ENCODE results near the gene INTS7.

INTS7 gene

GRCh38 chr1:212013672-212014071 lies 21.7 kb downstream of the INTS7 start:
- Histone ChIP-seq H3K9me3 (ENCODE audit: insufficient read depth, low read length) (no peaks in the 10 kb centered on the region), H3K4me2 (ENCODE audit: low read length) (no peak overlapping the region), H3K4me3 (ENCODE audit: low read length) (no peak overlapping the region), H3K9ac (ENCODE audit: low read length) (no peak overlapping the region), H2AFZ (ENCODE audit: low read depth, low read length) (no peak overlapping the region), H3K27ac (ENCODE audit: low read length) (no peak overlapping the region), H3K36me3 (replicated peaks; ENCODE audit: low read depth, low read length) (peaks cover 34% of the 10 kb centered on the region), H4K20me1 (ENCODE audit: insufficient read depth, low read length) (no peaks in the 10 kb centered on the region), H3K4me1 (ENCODE audit: low read length) (no peaks in the 10 kb centered on the region), H3K79me2 (ENCODE audit: low read length) (no peaks in the 10 kb centered on the region), H3K27me3 (ENCODE audit: low read depth, low read length) (no peaks in the 10 kb centered on the region)
- no peak for TF ChIP-seq EZH2phosphoT487 (IDR thresholded peaks at IDR 0.05; ENCODE audit: low read depth)
- no peak for TF ChIP-seq CTCF (IDR thresholded peaks at IDR 0.05; ENCODE audit: low read depth, low read length)

GRCh38 chr1:212012034-212012740 lies 23.2 kb downstream of the INTS7 start:
- Histone ChIP-seq H3K4me3 (ENCODE audit: low read length) (no peak overlapping the region), H4K20me1 (ENCODE audit: insufficient read depth, low read length) (no peaks in the 10 kb centered on the region), H3K4me2 (ENCODE audit: low read length) (no peak overlapping the region), H3K79me2 (ENCODE audit: low read length) (no peaks in the 10 kb centered on the region), H3K27me3 (ENCODE audit: low read depth, low read length) (no peaks in the 10 kb centered on the region), H3K4me1 (ENCODE audit: low read length) (no peaks in the 10 kb centered on the region), H2AFZ (ENCODE audit: low read depth, low read length) (no peak overlapping the region), H3K9me3 (ENCODE audit: insufficient read depth, low read length) (no peaks in the 10 kb centered on the region), H3K27ac (ENCODE audit: low read length) (no peak overlapping the region), H3K9ac (ENCODE audit: low read length) (no peak overlapping the region), H3K36me3 (replicated peaks; ENCODE audit: low read depth, low read length) (peaks cover 34% of the 10 kb centered on the region)
- TF ChIP-seq CTCF (IDR thresholded peaks at IDR 0.05; ENCODE audit: low read depth, low read length) (peak; percentile 95), EZH2phosphoT487 (IDR thresholded peaks at IDR 0.05; ENCODE audit: low read depth) (no peak)

- H3K4me2 ChIP-seq (ENCODE audit: low read length) = no peak overlapping the region
- H3K9ac ChIP-seq (ENCODE audit: low read length) = no peak overlapping the region
- H3K27ac ChIP-seq (ENCODE audit: low read length) = no peak overlapping the region
- H2AFZ ChIP-seq (ENCODE audit: low read depth, low read length) = no peak overlapping the region
- no peaks in the 10 kb centered on the region for H4K20me1 ChIP-seq (ENCODE audit: insufficient read depth, low read length)
- no peaks in the 10 kb centered on the region for H3K79me2 ChIP-seq (ENCODE audit: low read length)
- H3K4me3 ChIP-seq (ENCODE audit: low read length) = no peak overlapping the region
- no peaks in the 10 kb centered on the region for H3K27me3 ChIP-seq (ENCODE audit: low read depth, low read length)
- peaks cover 28% of the 10 kb centered on the region for H3K36me3 ChIP-seq (replicated peaks; ENCODE audit: low read depth, low read length)
- no peaks in the 10 kb centered on the region for H3K4me1 ChIP-seq (ENCODE audit: low read length)
- no peak for TF ChIP-seq CTCF (IDR thresholded peaks at IDR 0.05; ENCODE audit: low read depth, low read length)
- TF ChIP-seq EZH2phosphoT487 (IDR thresholded peaks at IDR 0.05; ENCODE audit: low read depth) = no peak
- no peaks in the 10 kb centered on the region for H3K9me3 ChIP-seq (ENCODE audit: insufficient read depth, low read length)
Measured at GRCh38 chr1:212010004-212010403, 25.4 kb downstream of the INTS7 start.

GRCh38 chr1:212009561-212009960 lies 25.8 kb downstream of the INTS7 start:
- no peaks in the 10 kb centered on the region for H3K4me1 ChIP-seq (ENCODE audit: low read length)
- no peak overlapping the region for H3K4me3 ChIP-seq (ENCODE audit: low read length)
- no peaks in the 10 kb centered on the region for H3K9me3 ChIP-seq (ENCODE audit: insufficient read depth, low read length)
- TF ChIP-seq CTCF (IDR thresholded peaks at IDR 0.05; ENCODE audit: low read depth, low read length) = no peak
- no peak for TF ChIP-seq EZH2phosphoT487 (IDR thresholded peaks at IDR 0.05; ENCODE audit: low read depth)
- no peaks in the 10 kb centered on the region for H3K27me3 ChIP-seq (ENCODE audit: low read depth, low read length)
- H4K20me1 ChIP-seq (ENCODE audit: insufficient read depth, low read length) = no peaks in the 10 kb centered on the region
- no peaks in the 10 kb centered on the region for H3K79me2 ChIP-seq (ENCODE audit: low read length)
- H2AFZ ChIP-seq (ENCODE audit: low read depth, low read length) = no peak overlapping the region
- H3K4me2 ChIP-seq (ENCODE audit: low read length) = no peak overlapping the region
- no peak overlapping the region for H3K9ac ChIP-seq (ENCODE audit: low read length)
- H3K36me3 ChIP-seq (replicated peaks; ENCODE audit: low read depth, low read length) = peaks cover 29% of the 10 kb centered on the region
- no peak overlapping the region for H3K27ac ChIP-seq (ENCODE audit: low read length)

All from OCI-LY3 (cell line).